Lower leg skin (tissue), 3 donors: Measurements from ENCODE around the gene MAD1L1.

Experiments used
- POLR2A ChIP-seq, 2 donors: fragments of 450-650 bp; IDR thresholded peaks; one replicate each; pipeline ENCODE4 v1.6.1; 2016 to 2017; ENCODE audit warnings: antibody characterized with exemption in 2 of 2, mild to moderate bottlenecking in 1 of 2, moderate library complexity in 1 of 2
- TF ChIP-seq, protein P1 (sequence below), 3 donors: fragments of 450-650 bp; IDR thresholded peaks; one replicate each; pipeline ENCODE4 v1.5.1; 2016; ENCODE audit warnings: antibody characterized with exemption in 3 of 3, mild to moderate bottlenecking in 3 of 3, moderate library complexity in 2 of 3

DNA sequence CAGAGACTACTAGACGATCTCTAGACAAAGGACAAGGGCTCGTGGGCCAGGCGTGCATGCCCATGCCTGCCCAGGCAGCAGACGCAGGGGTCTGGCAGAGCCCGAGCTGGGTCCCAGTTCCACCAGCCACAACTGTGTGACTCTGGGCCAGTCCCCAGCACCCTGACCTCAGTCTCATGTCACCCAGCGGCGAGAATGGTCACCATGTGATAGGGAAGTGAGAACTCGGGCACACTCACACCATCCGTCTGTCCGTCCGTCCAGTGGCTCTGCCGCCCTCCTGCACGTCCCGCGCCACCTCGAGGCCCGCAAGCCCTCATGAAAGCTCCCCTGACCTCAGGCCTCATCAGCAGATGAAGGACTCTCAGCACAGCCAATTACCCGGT is 282.7 kb downstream of the MAD1L1 start:
- TF ChIP-seq, protein P1, sequence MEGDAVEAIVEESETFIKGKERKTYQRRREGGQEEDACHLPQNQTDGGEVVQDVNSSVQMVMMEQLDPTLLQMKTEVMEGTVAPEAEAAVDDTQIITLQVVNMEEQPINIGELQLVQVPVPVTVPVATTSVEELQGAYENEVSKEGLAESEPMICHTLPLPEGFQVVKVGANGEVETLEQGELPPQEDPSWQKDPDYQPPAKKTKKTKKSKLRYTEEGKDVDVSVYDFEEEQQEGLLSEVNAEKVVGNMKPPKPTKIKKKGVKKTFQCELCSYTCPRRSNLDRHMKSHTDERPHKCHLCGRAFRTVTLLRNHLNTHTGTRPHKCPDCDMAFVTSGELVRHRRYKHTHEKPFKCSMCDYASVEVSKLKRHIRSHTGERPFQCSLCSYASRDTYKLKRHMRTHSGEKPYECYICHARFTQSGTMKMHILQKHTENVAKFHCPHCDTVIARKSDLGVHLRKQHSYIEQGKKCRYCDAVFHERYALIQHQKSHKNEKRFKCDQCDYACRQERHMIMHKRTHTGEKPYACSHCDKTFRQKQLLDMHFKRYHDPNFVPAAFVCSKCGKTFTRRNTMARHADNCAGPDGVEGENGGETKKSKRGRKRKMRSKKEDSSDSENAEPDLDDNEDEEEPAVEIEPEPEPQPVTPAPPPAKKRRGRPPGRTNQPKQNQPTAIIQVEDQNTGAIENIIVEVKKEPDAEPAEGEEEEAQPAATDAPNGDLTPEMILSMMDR (IDR thresholded peaks at IDR 0.05): no peak
- TF ChIP-seq POLR2A (IDR thresholded peaks at IDR 0.05): no peak
